Eye (tissue), 1 donor: ENCODE data around the gene APOD.

Source experiments
- DNase-seq: peaks from one replicate; pipeline ENCODE4 v3.0.0-alpha.2; 2015

The APOD gene

DNA sequence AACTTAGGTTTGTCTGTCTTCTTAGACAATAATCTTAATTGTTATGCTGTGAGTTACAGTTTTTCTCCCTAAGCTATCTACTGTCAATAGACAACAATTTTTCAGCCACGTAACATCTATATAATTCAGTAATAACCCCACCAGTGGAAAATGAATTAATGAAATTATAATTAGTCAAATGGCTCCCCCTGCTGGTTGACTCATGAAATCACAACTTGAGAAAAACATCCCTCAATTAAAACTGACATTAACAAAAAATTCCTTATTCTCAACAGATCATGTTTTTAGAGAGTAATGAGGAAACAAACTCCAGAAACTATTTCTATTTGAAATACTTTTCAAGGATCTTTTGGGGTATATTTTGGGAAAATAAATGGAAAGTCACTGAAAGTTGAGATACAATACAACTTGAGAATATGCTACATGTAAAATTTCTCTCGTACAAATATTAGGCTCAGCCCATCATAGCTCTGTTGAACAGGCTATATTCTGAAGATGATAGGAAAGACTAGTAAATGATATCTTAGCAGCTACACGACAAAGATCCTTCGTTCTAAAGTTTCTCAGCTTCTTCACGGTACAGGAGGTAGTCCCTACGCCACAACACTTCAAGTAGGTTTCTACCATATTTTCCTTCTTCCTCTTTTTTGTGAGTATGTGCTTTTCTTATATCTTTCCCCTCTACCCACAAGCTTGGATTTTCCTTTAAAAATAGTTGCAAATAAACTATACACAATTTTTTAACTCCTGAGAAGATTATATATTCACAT lies 61.3 kb downstream of the APOD start:
- DNase-seq: peak; percentile 73
